HT1080 (cell line): ENCODE results near the gene SLC16A2. TPM values are rescaled to one million over a fixed set of nuclear protein-coding genes. Genes with fewer than 3 reads are reported as not detected.
"Not testable (repeated sequence)": the region's sequence is repeated elsewhere in the genome, so short reads cannot be mapped to it uniquely, and the experiment has no call there.

Experiments
- DNase-seq: peaks from one replicate; pipeline ENCODE4 v3.0.0-alpha.2; 2015; ENCODE audit warnings: low read depth
- total RNA-seq: library from RNA; depleted of rRNA; stranded (reverse); fragments of >200 nt; shearing (Covaris generic); gene quantifications from 2 replicates; pipeline ENCODE4 v1.2.3, GENCODE V29; 2014

The SLC16A2 gene
- total RNA-seq, 1 experiment from 2014 or later = 9.2 TPM

DNA sequence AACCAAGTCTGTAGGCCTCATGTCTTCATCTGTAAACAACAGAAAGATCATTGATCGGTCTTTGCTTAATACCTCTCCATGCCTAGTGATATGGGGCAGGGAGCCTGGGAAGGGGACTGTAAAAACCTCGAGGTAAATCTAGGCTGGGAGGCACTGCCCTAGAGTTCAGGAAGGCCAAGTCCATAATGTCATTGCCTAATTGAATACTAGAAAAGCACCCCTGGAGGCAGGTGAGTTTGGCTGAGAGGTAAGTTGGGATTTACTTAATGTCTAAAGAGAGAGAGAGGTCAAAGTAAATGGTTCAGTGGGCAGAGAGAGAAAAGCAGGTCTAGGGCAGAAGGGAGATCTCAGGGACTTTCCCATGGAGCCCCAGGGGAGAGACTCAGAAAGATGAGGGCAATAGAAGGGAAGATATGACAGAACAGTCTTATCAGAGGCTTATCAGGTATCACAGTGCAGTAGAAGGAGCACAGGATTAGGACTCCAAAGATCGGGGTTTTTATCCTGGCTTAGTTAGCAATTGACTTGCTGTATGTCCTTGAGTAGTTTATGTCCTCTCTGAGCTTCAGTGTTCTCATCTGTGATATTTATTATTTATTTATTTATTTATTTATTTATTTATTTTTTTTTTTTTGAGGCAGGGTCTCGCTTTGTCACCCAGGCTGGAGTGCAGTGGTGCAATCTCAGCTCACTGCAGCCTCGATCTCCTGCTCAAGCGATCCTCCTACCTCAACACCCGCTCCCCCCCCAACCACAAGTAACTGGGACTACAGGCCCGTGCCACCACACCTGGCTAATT is 85.2 kb downstream of the SLC16A2 start:
- DNase-seq = no peak

DNA sequence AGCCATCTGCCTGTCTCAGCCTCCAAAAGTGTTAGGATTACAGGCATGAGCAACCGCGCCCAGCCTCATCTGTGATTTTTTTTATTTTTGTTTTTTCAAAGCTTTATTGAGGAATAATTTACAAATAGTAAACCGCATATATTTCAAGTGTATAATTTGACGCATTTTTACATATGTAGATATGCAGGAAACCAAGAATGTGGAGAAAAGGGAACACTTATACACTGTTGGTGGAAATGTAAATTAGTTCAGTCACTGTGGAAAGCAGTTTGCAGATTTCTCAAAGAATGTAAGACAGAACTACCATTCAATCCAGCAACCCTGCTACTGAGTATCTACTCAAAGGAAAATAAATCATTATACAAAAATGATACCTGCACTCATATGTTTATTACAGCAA is 85.9 kb downstream of the SLC16A2 start:
- no peak for DNase-seq

DNA sequence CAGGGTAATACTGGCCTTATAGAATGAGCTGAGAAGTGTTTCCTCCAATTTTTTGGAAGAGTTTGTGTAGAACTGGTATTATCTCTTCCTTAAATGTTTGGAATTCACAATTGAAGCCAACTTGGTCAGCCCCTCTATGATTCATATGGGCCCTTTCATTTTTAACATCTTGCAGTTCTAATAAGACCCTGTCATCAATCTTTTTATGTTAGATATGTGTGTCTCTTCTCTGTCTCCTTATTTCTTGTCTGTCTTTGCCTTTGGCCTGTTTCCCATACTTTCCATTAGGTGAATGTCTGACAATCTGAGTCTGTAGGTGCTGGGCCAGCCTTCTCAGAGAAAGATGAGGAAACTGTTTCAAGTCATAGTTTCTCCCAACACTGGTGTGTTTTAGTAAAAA is 88.7 kb downstream of the SLC16A2 start:
- DNase-seq = no peak

DNA sequence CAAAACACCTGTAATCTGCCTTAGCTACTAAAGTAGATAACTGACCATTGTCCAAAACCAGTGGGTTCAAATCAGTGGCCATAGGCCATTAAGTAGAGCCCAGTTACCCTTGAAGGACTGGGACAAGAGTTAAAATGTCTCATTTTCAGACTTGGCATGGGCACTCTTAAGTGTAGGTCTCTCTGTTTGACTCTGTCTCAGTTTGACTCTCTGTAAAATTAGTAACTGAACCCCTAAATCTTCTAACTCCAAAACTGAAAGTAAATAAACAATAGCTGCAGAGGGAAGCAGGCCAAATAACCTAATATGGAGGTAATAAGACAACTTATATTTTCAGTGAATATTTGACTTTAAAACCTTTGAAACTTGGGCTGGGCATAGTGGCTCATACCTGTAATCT is 89.1 kb downstream of the SLC16A2 start:
- DNase-seq = no peak

GRCh38 chrX:74511704-74512103 is 90.4 kb downstream of the SLC16A2 start:
- no peak for DNase-seq

DNA sequence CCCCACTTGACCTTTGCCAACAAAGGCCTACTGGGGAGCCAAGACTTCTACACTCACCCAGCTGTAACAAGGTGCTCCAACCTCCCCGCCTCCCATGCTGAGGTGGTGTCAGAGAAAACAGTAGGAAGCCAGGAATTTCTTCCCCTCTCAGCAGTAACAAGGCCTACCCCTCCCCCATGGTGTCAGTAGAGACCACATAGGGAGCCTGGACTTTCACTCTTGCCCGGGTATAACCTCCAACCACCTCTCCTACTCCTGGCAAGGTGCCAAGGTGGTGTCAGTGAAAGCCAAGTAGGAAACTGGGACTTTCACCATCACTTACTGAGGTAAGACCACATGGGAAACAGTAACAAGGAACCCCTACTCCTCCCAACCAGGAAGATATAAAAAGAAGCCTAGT is 93.1 kb downstream of the SLC16A2 start:
- no peak for DNase-seq

DNA sequence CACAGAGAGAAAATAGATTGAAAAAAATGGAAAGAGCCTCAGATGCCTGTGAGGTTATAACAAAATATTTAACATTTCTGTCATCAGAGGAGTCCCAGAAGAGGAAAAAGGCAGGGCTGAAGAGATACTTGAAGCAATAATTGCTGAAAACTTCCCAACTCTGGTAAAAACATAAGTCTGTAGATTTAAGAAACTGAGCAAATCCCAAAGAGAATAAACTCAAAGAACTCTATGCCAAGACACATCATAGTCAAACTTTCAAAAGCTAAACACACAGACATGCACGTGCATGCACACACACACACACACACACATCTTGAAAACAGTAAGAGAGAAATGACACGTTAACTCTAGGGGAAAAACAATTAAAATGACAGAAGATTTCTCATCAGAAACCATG is 94.1 kb downstream of the SLC16A2 start:
- no peak for DNase-seq

GRCh38 chrX:74516013-74516412 is 94.7 kb downstream of the SLC16A2 start:
- not testable (repeated sequence) for DNase-seq

- no peak for DNase-seq
Observed at GRCh38 chrX:74519870-74520269, 98.6 kb downstream of the SLC16A2 start.

DNA sequence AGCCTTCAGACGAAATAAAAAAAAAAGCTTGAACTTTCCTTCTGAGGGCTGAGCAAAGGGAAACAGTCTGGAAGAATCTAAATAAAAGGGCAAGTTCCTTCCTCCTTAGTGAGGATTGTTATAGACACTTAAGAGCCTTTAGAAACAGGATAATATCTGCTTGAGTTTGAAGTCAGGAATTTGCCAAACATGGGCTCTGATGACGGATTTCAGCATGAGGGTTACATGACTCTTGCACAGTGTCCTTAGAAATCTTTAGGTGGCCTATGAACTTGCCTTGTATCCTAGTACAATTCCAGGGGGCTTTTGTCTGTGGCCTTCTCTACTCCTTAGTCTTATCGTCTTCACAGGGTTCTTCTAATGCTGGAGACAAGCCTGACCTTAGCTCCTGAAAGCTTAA is 99.0 kb downstream of the SLC16A2 start:
- no peak for DNase-seq

DNA sequence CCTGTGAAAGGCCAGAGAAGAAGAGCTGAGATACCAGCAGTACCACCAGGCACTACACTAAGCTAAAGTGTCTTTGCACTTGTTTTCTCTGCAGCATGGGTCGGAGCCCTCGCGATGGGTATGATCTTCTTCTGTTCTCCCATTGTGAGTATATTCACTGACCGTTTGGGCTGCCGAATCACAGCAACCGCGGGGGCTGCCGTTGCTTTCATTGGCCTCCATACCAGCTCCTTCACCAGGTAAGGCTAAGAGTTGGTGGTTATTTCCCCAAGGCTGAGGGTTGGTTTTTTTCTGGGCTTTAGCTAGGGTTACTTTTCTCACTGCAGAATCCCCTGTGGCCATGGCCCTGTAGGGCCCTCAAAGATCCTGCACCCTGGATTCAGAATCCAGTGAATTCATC is 99.6 kb downstream of the SLC16A2 start:
- no peak for DNase-seq

- DNase-seq = no peak
Observed at GRCh38 chrX:74521961-74522751, 100.9 kb downstream of the SLC16A2 start.

GRCh38 chrX:74523224-74523623 is 101.9 kb downstream of the SLC16A2 start:
- no peak for DNase-seq

DNA sequence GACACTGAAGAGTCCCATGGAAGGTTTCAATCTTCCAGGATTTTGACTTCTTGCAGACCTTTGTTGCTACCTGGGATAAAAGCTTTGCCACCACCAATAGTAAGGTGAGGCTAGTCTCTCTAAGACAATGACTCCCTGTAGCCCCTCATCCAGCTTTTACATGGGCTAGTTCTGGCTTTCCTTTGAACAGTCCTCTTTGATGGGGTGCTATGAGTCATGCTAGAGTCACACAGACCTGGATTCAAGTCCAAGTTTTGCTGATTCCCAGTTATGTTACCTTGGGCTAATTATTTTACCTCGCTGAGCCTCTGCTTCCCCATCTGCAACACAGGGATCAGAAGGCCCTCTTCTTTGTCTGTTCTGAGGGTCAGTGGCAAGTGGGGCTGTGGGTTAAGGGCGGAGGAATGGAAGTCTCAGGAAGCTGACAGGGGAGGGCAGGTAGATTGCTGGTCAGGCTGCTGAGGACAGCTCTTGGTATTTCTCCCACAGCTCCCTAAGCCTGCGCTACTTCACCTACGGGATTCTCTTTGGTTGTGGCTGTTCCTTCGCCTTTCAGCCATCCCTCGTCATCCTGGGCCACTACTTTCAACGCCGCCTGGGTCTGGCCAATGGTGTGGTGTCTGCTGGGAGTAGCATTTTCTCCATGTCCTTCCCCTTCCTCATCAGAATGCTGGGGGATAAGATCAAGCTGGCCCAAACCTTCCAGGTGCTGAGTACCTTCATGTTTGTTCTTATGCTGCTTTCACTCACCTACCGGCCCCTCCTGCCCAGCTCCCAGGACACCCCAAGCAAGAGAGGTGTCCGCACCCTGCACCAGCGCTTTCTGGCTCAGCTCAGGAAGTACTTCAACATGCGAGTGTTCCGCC is 102.8 kb downstream of the SLC16A2 start:
- peak; percentile 13 for DNase-seq

DNA sequence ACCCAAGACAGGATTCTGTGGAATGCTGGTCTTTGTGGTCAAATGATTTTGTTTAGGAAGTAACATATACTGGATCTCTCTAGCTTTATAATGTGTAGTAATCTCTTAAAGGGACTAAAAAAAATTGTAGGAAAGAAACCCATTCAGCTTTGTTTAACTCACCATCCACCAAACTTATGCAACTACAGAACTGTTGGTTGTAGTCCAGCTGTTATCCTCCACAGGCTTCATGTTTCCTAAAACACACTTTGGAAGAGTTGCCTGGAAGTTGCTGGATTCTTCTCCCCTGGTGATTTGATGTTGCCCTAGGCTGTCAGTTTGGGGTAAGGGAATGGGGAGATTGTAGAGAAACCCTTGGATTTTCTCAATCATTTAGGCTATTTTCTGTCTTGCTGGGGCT is 103.8 kb downstream of the SLC16A2 start:
- DNase-seq = no peak

GRCh38 chrX:74526764-74527163 is 105.5 kb downstream of the SLC16A2 start:
- DNase-seq = no peak

DNA sequence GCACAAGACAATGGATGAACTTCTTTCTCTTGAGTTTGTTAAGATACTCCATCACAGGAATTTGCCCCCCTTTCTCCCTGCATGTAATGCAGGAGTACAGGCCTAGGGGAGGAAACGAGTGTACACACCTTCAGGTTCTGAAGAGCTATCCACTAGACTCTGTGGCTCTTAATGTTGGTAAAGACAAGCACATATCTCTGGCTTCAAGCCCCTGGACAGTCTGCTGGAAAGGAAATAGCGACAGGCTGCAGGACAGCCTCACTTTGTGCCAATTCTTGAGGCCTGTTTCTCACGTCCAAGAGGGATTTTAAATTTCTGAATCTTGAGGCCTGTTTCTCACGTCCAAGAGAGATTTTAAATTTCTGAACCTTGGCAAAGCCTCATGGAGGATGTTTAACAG is 106.1 kb downstream of the SLC16A2 start:
- no peak for DNase-seq

GRCh38 chrX:74529311-74529710 is 108.0 kb downstream of the SLC16A2 start:
- DNase-seq = no peak

DNA sequence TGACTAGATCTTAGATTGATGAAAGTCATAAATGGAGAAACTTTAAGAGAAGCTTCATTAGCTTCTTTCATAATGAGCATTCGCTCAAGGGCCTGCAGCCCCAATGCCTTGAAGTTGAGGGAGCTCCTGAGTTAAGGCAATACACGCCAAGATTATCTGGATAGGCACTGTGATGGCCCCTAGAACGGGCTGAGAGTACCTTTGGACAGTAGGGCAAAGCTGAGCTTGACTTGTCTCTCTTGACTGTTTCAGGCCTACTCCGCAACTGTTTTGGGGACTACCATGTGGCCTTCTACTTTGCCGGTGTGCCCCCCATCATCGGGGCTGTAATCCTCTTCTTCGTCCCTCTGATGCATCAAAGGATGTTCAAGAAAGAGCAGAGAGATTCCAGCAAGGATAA is 109.8 kb downstream of the SLC16A2 start:
- DNase-seq = no peak

- DNase-seq = peak; percentile 85
Observed at GRCh38 chrX:74534569-74535038, 113.3 kb downstream of the SLC16A2 start.

GRCh38 chrX:74535086-74535407 is 113.8 kb downstream of the SLC16A2 start:
- no peak for DNase-seq
